ENCODE results near the gene OCA2. TPM values are rescaled to one million over a fixed set of nuclear protein-coding genes. Genes with fewer than 3 reads are reported as not detected.

Gene OCA2
- total and polyA plus RNA-seq, 2 of the 4 experiments (the other 2 are of a cell fraction) = under 0.01 to 0.03 TPM

GRCh38 chr15:27903405-27903804 lies 195.7 kb downstream of the OCA2 start:
- in situ Hi-C loops (cut with MboI; ENCODE audit: low sequenced_read_pairs) = no loop called here
- Histone ChIP-seq H4K20me1 (ENCODE audit: insufficient read depth, low read length) (no peaks in the 10 kb centered on the region), H3K4ac (ENCODE audit: low read depth, low read length) (no peak overlapping the region), H3K9ac (ENCODE audit: low read depth, low read length) (no peak overlapping the region), H3K18ac (ENCODE audit: low read depth, low read length) (no peak overlapping the region), H3K56ac (ENCODE audit: extremely low read depth, insufficient read depth, low read length) (no peak overlapping the region), H3K14ac (replicated peaks; ENCODE audit: low read depth, low read length) (no peak overlapping the region), H3K4me3 (ENCODE audit: insufficient read depth, low read depth, low read length) (no peak overlapping the region), H2BK15ac (ENCODE audit: low read depth, low read length) (no peak overlapping the region), H3K9me3 (ENCODE audit: control insufficient read depth, insufficient read depth, low read length) (peaks cover 26% of the 10 kb centered on the region), H3K79me1 (ENCODE audit: low read depth in 1 of 2, low read length in 2 of 2) (no peaks in the 10 kb centered on the region), H3K23ac (ENCODE audit: low read depth, low read length) (no peak overlapping the region), H2BK120ac (ENCODE audit: low read depth, low read length) (no peak overlapping the region), H3K4me1 (ENCODE audit: control insufficient read depth, insufficient read depth, low read length) (no peaks in the 10 kb centered on the region), H3K27me3 (ENCODE audit: control insufficient read depth, insufficient read depth, low read length) (no peaks in the 10 kb centered on the region), H2AFZ (replicated peaks; ENCODE audit: low read length, poor library complexity) (no peak overlapping the region), H4K91ac (ENCODE audit: insufficient read depth, low read depth, low read length) (no peak overlapping the region), H4K5ac (ENCODE audit: low read depth, low read length) (no peak overlapping the region), H3K9me1 (ENCODE audit: insufficient read depth, low read length) (no peaks in the 10 kb centered on the region), H2BK20ac (ENCODE audit: low read depth, low read length) (no peak overlapping the region), H3K4me2 (ENCODE audit: low read depth, low read length) (no peak overlapping the region), H2AK9ac (replicated peaks; ENCODE audit: low read depth, low read length, poor library complexity) (no peak overlapping the region), H3K36me3 (ENCODE audit: control insufficient read depth, insufficient read depth, low read length) (no peaks in the 10 kb centered on the region), H2BK5ac (ENCODE audit: low read depth, low read length, poor library complexity, severe bottlenecking) (no peak overlapping the region), H2AK5ac (ENCODE audit: low read depth, low read length) (no peak overlapping the region), H3K27ac (ENCODE audit: insufficient read depth, low read length) (no peak overlapping the region), H4K8ac (ENCODE audit: low read depth in 2 of 2, low read length in 2 of 2) (no peak overlapping the region)
- ChIA-PET POLR2A (ENCODE audit: unreplicated experiment) (no interaction called here), CTCF (no interaction called here)
- DNase-seq (no peak), ATAC-seq (ENCODE audit: low read depth) (no peak)
- BruUV-seq (replicated peaks) = no TSS peak
- dilution Hi-C loops (cut with HindIII; ENCODE audit: low sequenced_read_pairs, unreplicated experiment) = no loop called here
- no CpG with 5 or more reads among the region's 9 CpGs for WGBS, 2 experiments (ENCODE audit: extremely low coverage in 2 of 2, insufficient read length in 1 of 2)
- intact Hi-C loops (cut with micrococcal nuclease) = no loop called here
- TF ChIP-seq POLR2A (IDR thresholded peaks at IDR 0.05; ENCODE audit: low read depth, low read length) (no peak), RFX5 (IDR thresholded peaks at IDR 0.05; ENCODE audit: low read depth, low read length) (no peak), MAZ (IDR thresholded peaks at IDR 0.05; ENCODE audit: borderline replicate concordance, low read depth, low read length) (no peak), ELK1 (IDR thresholded peaks at IDR 0.05; ENCODE audit: borderline replicate concordance, low read depth, low read length) (no peak), RCOR1 (IDR thresholded peaks at IDR 0.05; ENCODE audit: insufficient replicate concordance, low read length) (no peak), MXI1 (IDR thresholded peaks at IDR 0.05; ENCODE audit: borderline replicate concordance, low read depth, low read length) (no peak), RAD21 (IDR thresholded peaks at IDR 0.05; ENCODE audit: low read length) (no peak), CTCF (conservative IDR thresholded peaks at IDR 0.05; ENCODE audit: low read depth, low read length) (no peak), USF2 (IDR thresholded peaks at IDR 0.05; ENCODE audit: low read depth, low read length) (no peak), BHLHE40 (IDR thresholded peaks at IDR 0.05; ENCODE audit: low read depth, low read length) (no peak), FOS (IDR thresholded peaks at IDR 0.05; ENCODE audit: low read depth, low read length) (no peak), CHD1 (IDR thresholded peaks at IDR 0.05; ENCODE audit: low read depth, low read length) (no peak), CEBPB (IDR thresholded peaks at IDR 0.05; ENCODE audit: low read depth, low read length) (no peak), MAFK (IDR thresholded peaks at IDR 0.05; ENCODE audit: low read depth, low read length) (no peak), NFE2L2 (IDR thresholded peaks at IDR 0.05; ENCODE audit: low read depth, low read length) (no peak), SMC3 (IDR thresholded peaks at IDR 0.05; ENCODE audit: low read depth, low read length) (no peak)

Data from IMR-90 (cell line).